Measurements from ENCODE around the gene ZNF652.
"Not testable (repeated sequence)": the region's sequence is repeated elsewhere in the genome, so short reads cannot be mapped to it uniquely, and the experiment has no call there.

Gene ZNF652

GRCh38 chr17:49361902-49362722 is at the start of gene ZNF652:
TSS of gene ZNF652 (minus strand) at chr17:49362250. CDS start at chr17:49317725, 44,525 bp downstream.
- DNase-seq = peak; percentile 59

- no peak for DNase-seq
Observed at GRCh38 chr17:49409066-49409465, 47.0 kb upstream of the ZNF652 start.

GRCh38 chr17:49407981-49408501 is 46.0 kb upstream of the ZNF652 start:
- DNase-seq = no peak

GRCh38 chr17:49407086-49407485 is 45.0 kb upstream of the ZNF652 start:
- DNase-seq = no peak

GRCh38 chr17:49406421-49407061 is 44.5 kb upstream of the ZNF652 start:
- no peak for DNase-seq

GRCh38 chr17:49404906-49405305 is 42.9 kb upstream of the ZNF652 start:
- no peak for DNase-seq

- no peak for DNase-seq
Observed at GRCh38 chr17:49404361-49404760, 42.3 kb upstream of the ZNF652 start.

GRCh38 chr17:49403514-49404289 is 41.7 kb upstream of the ZNF652 start:
- no peak for DNase-seq

- no peak for DNase-seq
Observed at GRCh38 chr17:49402706-49403105, 40.7 kb upstream of the ZNF652 start.

- DNase-seq = no peak
Observed at GRCh38 chr17:49401971-49402611, 40.0 kb upstream of the ZNF652 start.

- no peak for DNase-seq
Observed at GRCh38 chr17:49399995-49400394, 37.9 kb upstream of the ZNF652 start.

GRCh38 chr17:49397586-49397985 is 35.5 kb upstream of the ZNF652 start:
- DNase-seq = no peak

GRCh38 chr17:49393491-49394255 is 31.6 kb upstream of the ZNF652 start:
- DNase-seq = no peak

GRCh38 chr17:49390548-49391324 is 28.7 kb upstream of the ZNF652 start:
- no peak for DNase-seq

GRCh38 chr17:49389514-49390347 is 27.7 kb upstream of the ZNF652 start:
- not testable (repeated sequence) for DNase-seq

- DNase-seq = no peak
Observed at GRCh38 chr17:49388692-49389513, 26.9 kb upstream of the ZNF652 start.

- DNase-seq = no peak
Observed at GRCh38 chr17:49388290-49388640, 26.2 kb upstream of the ZNF652 start.

- DNase-seq = no peak
Observed at GRCh38 chr17:49387498-49388289, 25.6 kb upstream of the ZNF652 start.

- DNase-seq = no peak
Observed at GRCh38 chr17:49386373-49386772, 24.3 kb upstream of the ZNF652 start.

Measured in NCI-H446 treated with DMSO at 0.1 percent for 48 hours (cell line).